Chondrocyte (in vitro differentiated cells): ENCODE results near the gene SUPT20HL1. TPM values are rescaled to one million over a fixed set of nuclear protein-coding genes. Genes with fewer than 3 reads are reported as not detected.

ENCODE experiments used
- DNase-seq: peaks from one replicate; pipeline ENCODE4 v3.0.0; 2021; ENCODE audit warnings: mixed read lengths, low spot score
- H3K27ac Mint-ChIP-seq: one replicate; pipeline ENCODE4 v1.8.0; 2021; ENCODE audit warnings: mild to moderate bottlenecking, moderate library complexity, mixed read lengths; ENCODE audit not compliant: unreplicated experiment
- H3K27me3 Mint-ChIP-seq: 2 replicates; pipeline ENCODE4 v1.8.0; 2021; ENCODE audit warnings: low read depth, mixed read lengths
- H3K36me3 Mint-ChIP-seq: 2 replicates; pipeline ENCODE4 v1.8.0; 2021; ENCODE audit warnings: low read depth, mixed read lengths
- H3K4me1 Mint-ChIP-seq: 2 replicates; pipeline ENCODE4 v1.8.0; 2021; ENCODE audit warnings: low read depth, mild to moderate bottlenecking, mixed read lengths
- H3K4me3 Mint-ChIP-seq: one replicate; pipeline ENCODE4 v1.8.0; 2021; ENCODE audit warnings: mild to moderate bottlenecking, moderate library complexity, mixed read lengths; ENCODE audit not compliant: unreplicated experiment
- H3K9me3 Mint-ChIP-seq: 2 replicates; pipeline ENCODE4 v1.8.0; 2021; ENCODE audit warnings: low read depth, mixed read lengths
- CTCF ChIP-seq: fragments of 200-600 bp; sonication (generic); IDR thresholded peaks from 2 replicates; pipeline ENCODE4 v1.5.0; 2021; ENCODE audit warnings: antibody characterized with exemption, mild to moderate bottlenecking, moderate library complexity
- total RNA-seq: library from RNA; stranded (reverse); gene quantifications from 3 replicates; pipeline ENCODE4 v1.2.1, GENCODE V29; 2021

Gene SUPT20HL1
- total RNA-seq, 1 donor from 2014 or later, result not detected

- H3K27ac Mint-ChIP-seq, result no peak overlapping the region
- no peak for DNase-seq
- no peaks in the 10 kb centered on the region for H3K36me3 Mint-ChIP-seq
- no peak for TF ChIP-seq CTCF
- no peaks in the 10 kb centered on the region for H3K9me3 Mint-ChIP-seq
- no peaks in the 10 kb centered on the region for H3K4me1 Mint-ChIP-seq
- H3K4me3 Mint-ChIP-seq, result no peak overlapping the region
- peaks cover 2% of the 10 kb centered on the region for H3K27me3 Mint-ChIP-seq
Observed at GRCh38 chrX:24317567-24317966, 42.9 kb upstream of the SUPT20HL1 start.

- no peaks in the 10 kb centered on the region for H3K36me3 Mint-ChIP-seq
- no peaks in the 10 kb centered on the region for H3K9me3 Mint-ChIP-seq
- no peak for DNase-seq
- TF ChIP-seq CTCF, result no peak
- H3K4me1 Mint-ChIP-seq, result no peaks in the 10 kb centered on the region
- no peak overlapping the region for H3K27ac Mint-ChIP-seq
- no peak overlapping the region for H3K4me3 Mint-ChIP-seq
- H3K27me3 Mint-ChIP-seq, result peaks cover 2% of the 10 kb centered on the region
Observed at GRCh38 chrX:24321741-24322395, 38.6 kb upstream of the SUPT20HL1 start.

GRCh38 chrX:24325231-24325630, 35.2 kb upstream of the SUPT20HL1 start:
- H3K36me3 Mint-ChIP-seq, result no peaks in the 10 kb centered on the region
- H3K9me3 Mint-ChIP-seq, result no peaks in the 10 kb centered on the region
- no peak for TF ChIP-seq CTCF
- DNase-seq, result no peak
- peaks cover 2% of the 10 kb centered on the region for H3K27me3 Mint-ChIP-seq
- H3K4me1 Mint-ChIP-seq, result no peaks in the 10 kb centered on the region
- H3K4me3 Mint-ChIP-seq, result no peak overlapping the region
- H3K27ac Mint-ChIP-seq, result no peak overlapping the region

GRCh38 chrX:24332878-24333277, 27.6 kb upstream of the SUPT20HL1 start:
- H3K27me3 Mint-ChIP-seq, result no peaks in the 10 kb centered on the region
- peaks cover 34% of the 10 kb centered on the region for H3K4me1 Mint-ChIP-seq
- peaks cover 8% of the 10 kb centered on the region for H3K9me3 Mint-ChIP-seq
- no peak for TF ChIP-seq CTCF
- peak overlapping the region; percentile 77 for H3K27ac Mint-ChIP-seq
- no peaks in the 10 kb centered on the region for H3K36me3 Mint-ChIP-seq
- no peak overlapping the region for H3K4me3 Mint-ChIP-seq
- DNase-seq, result no peak

- H3K4me1 Mint-ChIP-seq, result peaks cover 34% of the 10 kb centered on the region
- no peak for DNase-seq
- no peak for TF ChIP-seq CTCF
- H3K4me3 Mint-ChIP-seq, result no peak overlapping the region
- peaks cover 8% of the 10 kb centered on the region for H3K9me3 Mint-ChIP-seq
- H3K36me3 Mint-ChIP-seq, result no peaks in the 10 kb centered on the region
- H3K27ac Mint-ChIP-seq, result peak overlapping the region; percentile 85
- H3K27me3 Mint-ChIP-seq, result no peaks in the 10 kb centered on the region
Observed at GRCh38 chrX:24333371-24333770, 27.1 kb upstream of the SUPT20HL1 start.
